ENCODE measurements around the gene IL4I1.
"Not testable (repeated sequence)": the region's sequence is repeated elsewhere in the genome, so short reads cannot be mapped to it uniquely, and the experiment has no call there.

GRCh38 chr19:49924881-49925210 is 28.2 kb upstream of the IL4I1 start:
- not testable (repeated sequence) for TF ChIP-seq CTCF (conservative IDR thresholded peaks at IDR 0.05; ENCODE audit: low read depth, low read length); EZH2 (IDR thresholded peaks at IDR 0.05; ENCODE audit: borderline replicate concordance, low read depth, low read length, poor library complexity, severe bottlenecking)

Data from A673 (cell line).